ENCODE measurements around the gene AGAP1.
A peak's percentile ranks its signal among the peaks of the same experiment; 100 is the strongest.

Gene AGAP1

DNA sequence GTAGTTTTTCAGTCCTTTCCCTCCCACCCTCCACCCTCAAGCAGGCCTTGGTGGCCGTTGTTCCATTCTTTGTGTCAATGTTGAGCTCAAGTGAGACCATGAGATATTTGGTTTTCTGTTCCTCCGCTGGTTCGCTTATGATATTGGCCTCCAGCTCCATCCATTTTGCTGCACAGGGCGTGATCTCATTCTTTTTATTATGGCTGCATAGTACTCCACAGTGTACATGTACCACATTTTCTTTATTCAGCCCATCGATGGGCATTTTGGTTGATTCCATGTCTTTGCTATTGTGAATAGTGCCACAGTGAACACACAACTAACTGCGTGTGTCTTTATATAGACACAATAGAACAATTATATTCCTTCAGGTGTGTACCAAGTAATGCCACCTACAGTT lies 14.1 kb downstream of the AGAP1 start:
- DNase-seq: no peak

DNA sequence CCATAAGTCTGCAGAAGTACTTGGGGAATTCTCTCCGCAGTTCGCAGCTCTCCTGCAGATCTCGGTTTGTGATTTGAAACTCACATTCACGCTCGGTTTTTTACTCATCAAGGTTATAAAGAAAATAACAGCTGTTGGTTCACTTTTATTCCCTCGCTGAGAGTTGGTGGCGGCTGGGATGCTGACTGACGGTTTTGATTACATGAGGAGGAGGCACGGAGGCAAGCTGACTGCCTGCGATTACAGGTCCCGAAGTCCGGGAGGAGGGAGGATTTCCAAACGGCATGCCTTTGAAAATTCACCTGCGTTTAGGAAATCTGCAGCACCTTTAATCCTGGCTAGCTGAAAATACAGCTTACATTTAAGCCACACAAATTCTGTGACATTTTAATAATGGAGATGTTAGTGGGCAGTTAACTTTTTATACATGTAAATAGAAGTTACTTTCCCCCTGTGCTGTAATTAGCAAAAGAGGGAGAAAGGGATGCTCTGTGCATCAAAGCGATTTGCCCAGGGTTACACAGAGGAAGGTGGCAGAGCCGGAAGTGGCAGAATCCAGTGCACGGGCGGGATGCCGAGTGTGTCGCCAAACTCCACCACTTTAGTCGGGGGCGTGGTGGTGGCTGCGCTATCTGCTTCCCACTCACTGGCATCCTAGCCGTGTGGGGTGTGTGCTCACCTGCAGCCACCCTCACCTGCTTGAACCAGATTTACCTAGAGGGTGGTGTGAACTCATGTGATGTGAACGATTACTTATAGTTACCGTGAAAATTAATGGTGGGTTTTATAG lies 14.7 kb downstream of the AGAP1 start:
- DNase-seq: peak in 4 of 56 donors; percentile 22 to 57 (median 47)

- no peak for DNase-seq
These were observed 16.5 kb downstream of the AGAP1 start for GRCh38 chr2:235510318-235510717.

- no peak for DNase-seq
These were observed 17.4 kb downstream of the AGAP1 start for GRCh38 chr2:235511187-235511661.

- no peak for DNase-seq
These were observed 18.2 kb downstream of the AGAP1 start for GRCh38 chr2:235511751-235512698.

- no peak for DNase-seq
These were observed 18.8 kb downstream of the AGAP1 start for GRCh38 chr2:235512699-235513053.

GRCh38 chr2:235513984-235514626 lies 20.3 kb downstream of the AGAP1 start:
- no peak for DNase-seq

- DNase-seq: no peak
These were observed 21.0 kb downstream of the AGAP1 start for GRCh38 chr2:235514627-235515363.

- DNase-seq: no peak
These were observed 21.5 kb downstream of the AGAP1 start for GRCh38 chr2:235515364-235515742.

GRCh38 chr2:235515821-235516220 lies 22.0 kb downstream of the AGAP1 start:
- no peak for DNase-seq

DNA sequence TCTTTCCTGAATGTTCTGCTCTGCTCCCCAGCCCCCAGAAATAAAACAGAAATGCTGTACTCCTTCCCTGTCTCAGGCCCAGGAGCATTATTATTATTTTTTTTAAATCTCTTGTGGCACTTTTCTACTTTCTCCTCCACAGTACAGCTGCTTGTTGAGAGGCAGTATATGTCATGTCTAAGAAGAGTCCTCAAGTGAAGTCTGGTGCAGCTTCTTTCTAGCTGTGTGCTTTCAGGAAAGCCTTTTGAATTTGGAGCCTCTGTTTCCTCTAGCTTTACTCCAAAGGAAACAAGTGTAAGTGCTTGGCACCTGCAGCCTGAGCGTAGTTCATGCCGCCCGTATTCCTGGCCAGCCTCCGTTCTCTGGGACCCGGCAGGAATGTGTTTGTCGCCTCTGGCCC lies 22.4 kb downstream of the AGAP1 start:
- DNase-seq: no peak

GRCh38 chr2:235518322-235519090 lies 24.7 kb downstream of the AGAP1 start:
- no peak for DNase-seq

GRCh38 chr2:235520787-235521186 lies 26.9 kb downstream of the AGAP1 start:
- no peak for DNase-seq

- no peak for DNase-seq
These were observed 28.0 kb downstream of the AGAP1 start for GRCh38 chr2:235521844-235522243.

- no peak for DNase-seq
These were observed 29.2 kb downstream of the AGAP1 start for GRCh38 chr2:235523021-235523420.

DNA sequence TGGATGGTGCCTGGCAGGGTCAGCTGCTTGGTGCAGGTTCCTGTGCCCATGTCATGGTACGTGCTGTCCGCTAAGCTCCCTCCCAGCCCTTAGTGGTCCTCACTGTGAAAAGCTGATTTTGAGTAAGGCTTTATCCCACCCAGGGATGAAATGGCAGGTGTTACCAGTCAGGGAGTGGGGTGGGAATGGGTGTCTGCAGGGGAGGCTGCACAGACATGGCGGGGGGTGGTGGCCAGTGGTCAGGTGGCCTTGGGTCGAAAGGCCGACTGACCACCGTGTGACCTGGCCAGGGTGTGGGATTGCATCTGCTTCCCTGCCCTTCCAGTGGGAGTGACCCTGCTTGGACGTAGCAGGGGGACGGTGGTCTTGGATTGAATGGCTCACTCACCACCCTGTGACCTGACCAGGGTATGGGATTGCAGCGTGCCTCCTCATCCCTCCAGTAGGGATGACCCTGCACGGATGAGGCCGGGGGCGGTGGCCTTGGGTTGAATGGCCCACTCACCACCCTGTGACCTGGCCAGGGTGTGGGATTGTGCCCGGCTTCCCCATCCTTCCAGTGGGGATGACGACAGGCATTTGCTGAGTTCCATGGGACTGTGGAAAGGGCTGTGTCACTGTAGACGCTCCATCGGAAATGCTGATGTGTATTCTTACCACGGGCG lies 29.8 kb downstream of the AGAP1 start:
- no peak for DNase-seq

- no peak for DNase-seq
These were observed 32.3 kb downstream of the AGAP1 start for GRCh38 chr2:235526166-235526565.

DNA sequence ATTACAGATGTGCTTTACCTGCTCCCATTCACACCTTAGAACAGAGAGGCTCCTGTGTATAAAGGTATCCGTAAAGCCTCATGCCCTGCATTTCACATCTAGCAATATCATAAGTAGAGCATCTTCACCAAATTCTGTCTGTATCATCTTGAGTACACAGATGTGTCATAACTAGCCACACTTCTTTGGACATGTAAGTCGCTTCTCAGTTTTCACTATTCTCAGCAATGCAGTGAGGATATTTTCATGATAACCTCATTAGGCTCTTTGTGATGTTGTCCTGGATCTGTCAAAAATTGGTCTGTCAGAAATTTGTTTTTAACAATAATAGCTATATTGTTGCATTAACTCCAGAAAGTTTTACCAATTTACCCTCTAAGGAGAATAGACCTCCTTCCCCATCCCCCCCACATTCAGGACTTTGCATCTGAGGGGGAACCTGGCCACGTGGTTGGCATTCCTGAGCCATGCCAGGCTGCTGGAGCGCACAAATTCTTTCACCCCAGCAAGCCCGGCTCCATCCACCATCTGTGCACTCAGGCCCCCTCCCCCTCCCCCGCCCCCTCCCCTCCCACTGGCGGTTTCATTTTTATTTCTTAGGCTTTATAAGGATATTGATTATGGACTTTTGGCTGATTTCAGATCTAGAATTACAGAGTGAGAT lies 34.1 kb downstream of the AGAP1 start:
- DNase-seq: no peak

GRCh38 chr2:235529621-235530020 lies 35.8 kb downstream of the AGAP1 start:
- no peak for DNase-seq

All from nucleus accumbens (tissue), 56 donors.